PC-9 (cell line): ENCODE measurements around the gene HSPA12B.

Experiments used
- EZH2 ChIP-seq: fragments of 200-600 bp; sonication (generic); IDR thresholded peaks from 2 replicates; pipeline ENCODE4 v1.8.0; 2017; ENCODE audit warnings: antibody characterized with exemption, low read depth
- TF ChIP-seq, protein P1 (sequence below): fragments of 200-600 bp; sonication (generic); conservative IDR thresholded peaks from 2 replicates; pipeline ENCODE4 v1.6.1; 2017; ENCODE audit warnings: mixed run types, antibody characterized with exemption, mild to moderate bottlenecking, moderate library complexity

GRCh38 chr20:3798373-3798768, 65.9 kb downstream of the HSPA12B start:
- TF ChIP-seq, protein P1, sequence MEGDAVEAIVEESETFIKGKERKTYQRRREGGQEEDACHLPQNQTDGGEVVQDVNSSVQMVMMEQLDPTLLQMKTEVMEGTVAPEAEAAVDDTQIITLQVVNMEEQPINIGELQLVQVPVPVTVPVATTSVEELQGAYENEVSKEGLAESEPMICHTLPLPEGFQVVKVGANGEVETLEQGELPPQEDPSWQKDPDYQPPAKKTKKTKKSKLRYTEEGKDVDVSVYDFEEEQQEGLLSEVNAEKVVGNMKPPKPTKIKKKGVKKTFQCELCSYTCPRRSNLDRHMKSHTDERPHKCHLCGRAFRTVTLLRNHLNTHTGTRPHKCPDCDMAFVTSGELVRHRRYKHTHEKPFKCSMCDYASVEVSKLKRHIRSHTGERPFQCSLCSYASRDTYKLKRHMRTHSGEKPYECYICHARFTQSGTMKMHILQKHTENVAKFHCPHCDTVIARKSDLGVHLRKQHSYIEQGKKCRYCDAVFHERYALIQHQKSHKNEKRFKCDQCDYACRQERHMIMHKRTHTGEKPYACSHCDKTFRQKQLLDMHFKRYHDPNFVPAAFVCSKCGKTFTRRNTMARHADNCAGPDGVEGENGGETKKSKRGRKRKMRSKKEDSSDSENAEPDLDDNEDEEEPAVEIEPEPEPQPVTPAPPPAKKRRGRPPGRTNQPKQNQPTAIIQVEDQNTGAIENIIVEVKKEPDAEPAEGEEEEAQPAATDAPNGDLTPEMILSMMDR: no peak
- TF ChIP-seq EZH2: no peak
